SK-N-SH (cell line): Measurements from ENCODE around the gene ASS1.

Experiments
- CHD2 ChIP-seq: fragments of 150-350 bp; IDR thresholded peaks from 2 replicates; pipeline ENCODE4 v1.6.1; 2018; ENCODE audit warnings: low read length; ENCODE audit not compliant: partially characterized antibody
- CTCF ChIP-seq: fragments of 200-600 bp; sonication (generic); IDR thresholded peaks from 2 replicates; pipeline ENCODE4 v1.6.1; 2017; ENCODE audit warnings: antibody characterized with exemption, mild to moderate bottlenecking, moderate library complexity
- EP300 ChIP-seq, 2 experiments: IDR thresholded peaks; 2 replicates each; pipeline versions ENCODE4 v1.4.0 to v1.6.1; 2012; ENCODE audit warnings: borderline replicate concordance in 1 of 2, low read depth in 1 of 2, low read length in 1 of 2
- EZH2phosphoT487 ChIP-seq: fragments of 200-600 bp; sonication (generic); IDR thresholded peaks from 2 replicates; pipeline ENCODE4 v1.6.1; 2017; ENCODE audit warnings: low read depth, mixed run types, mild to moderate bottlenecking, antibody characterized with exemption, moderate library complexity, borderline replicate concordance
- FOXM1 ChIP-seq: IDR thresholded peaks from 2 replicates; pipeline ENCODE4 v1.4.0; 2012; ENCODE audit warnings: low read depth, mild to moderate bottlenecking
- IRF3 ChIP-seq: fragments of 150-350 bp; IDR thresholded peaks from 2 replicates; pipeline ENCODE4 v1.6.1; 2016; ENCODE audit warnings: mild to moderate bottlenecking, low read depth, low read length
- POLR2AphosphoS5 ChIP-seq: IDR thresholded peaks from 2 replicates; pipeline ENCODE4 v1.6.1; 2012; ENCODE audit warnings: low read depth, low read length
- RCOR1 ChIP-seq: fragments of 150-350 bp; IDR thresholded peaks from 2 replicates; pipeline ENCODE4 v1.6.1; 2017; ENCODE audit warnings: antibody characterized with exemption, low read length
- RFX5 ChIP-seq: IDR thresholded peaks from 2 replicates; pipeline ENCODE4 v1.6.1; 2012; ENCODE audit warnings: mild to moderate bottlenecking, improper control_type of control experiment, low read length
- SMC3 ChIP-seq: IDR thresholded peaks from 2 replicates; pipeline ENCODE4 v1.6.1; 2012; ENCODE audit warnings: low read depth, low read length, improper control_type of control experiment
- TAF1 ChIP-seq: IDR thresholded peaks from 2 replicates; pipeline ENCODE4 v1.6.1; 2012; ENCODE audit warnings: low read depth, mild to moderate bottlenecking, low read length, moderate library complexity, borderline replicate concordance
- USF1 ChIP-seq: IDR thresholded peaks from 2 replicates; pipeline ENCODE4 v1.4.0; 2012; ENCODE audit warnings: low read depth, borderline replicate concordance
- YY1 ChIP-seq: IDR thresholded peaks from 2 replicates; pipeline ENCODE4 v1.4.0; 2012; ENCODE audit warnings: low read depth, mild to moderate bottlenecking
- TF ChIP-seq, protein P1 (sequence below): IDR thresholded peaks from 2 replicates; pipeline ENCODE4 v1.4.0; 2012; ENCODE audit warnings: low read depth

- TF ChIP-seq POLR2AphosphoS5 (no peak), CTCF (no peak), USF1 (no peak), YY1 (no peak), EZH2phosphoT487 (no peak), SMC3 (no peak), EP300 (IDR thresholded peaks at IDR 0.05; ENCODE audit: borderline replicate concordance in 1 of 2, low read depth in 1 of 2, low read length in 1 of 2) (no peak), FOXM1 (no peak), CHD2 (no peak), TAF1 (no peak), RFX5 (no peak), RCOR1 (no peak), IRF3 (no peak)
- TF ChIP-seq, protein P1, sequence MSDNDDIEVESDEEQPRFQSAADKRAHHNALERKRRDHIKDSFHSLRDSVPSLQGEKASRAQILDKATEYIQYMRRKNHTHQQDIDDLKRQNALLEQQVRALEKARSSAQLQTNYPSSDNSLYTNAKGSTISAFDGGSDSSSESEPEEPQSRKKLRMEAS = no peak
Observed at GRCh38 chr9:130462685-130463540, 18.2 kb downstream of the ASS1 start.
